Measurements from ENCODE around the gene RASD1.

DNA sequence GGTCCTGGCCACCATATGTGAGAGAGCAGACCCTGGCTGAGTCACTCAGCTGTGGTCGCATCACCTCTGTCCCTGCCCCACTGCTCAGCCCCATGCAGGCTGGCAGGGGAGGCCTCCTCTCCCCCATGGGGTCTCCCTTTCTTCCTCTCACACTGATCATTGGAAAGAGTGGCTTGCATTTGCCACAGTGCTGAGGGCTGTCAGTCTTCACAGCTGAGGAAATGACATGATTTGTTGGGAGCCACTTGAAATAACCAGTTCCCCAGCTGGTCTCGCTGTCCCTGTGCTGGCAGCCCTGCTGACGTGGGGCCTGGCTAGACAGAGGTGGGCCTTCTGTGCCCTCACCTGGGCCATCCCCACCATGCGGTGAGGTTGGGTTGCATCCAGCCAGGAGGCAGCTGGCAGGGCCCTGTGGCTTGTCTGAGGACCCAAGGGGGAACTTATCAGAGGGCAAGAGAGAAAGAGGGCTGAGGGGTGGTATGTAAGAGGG is 49.5 kb downstream of the RASD1 start:
- TF ChIP-seq RAD21 (IDR thresholded peaks at IDR 0.05; ENCODE audit: low read length) (no peak), POLR2A (IDR thresholded peaks at IDR 0.05; ENCODE audit: low read depth, low read length) (no peak), CEBPB (IDR thresholded peaks at IDR 0.05; ENCODE audit: low read depth, low read length) (no peak), RCOR1 (IDR thresholded peaks at IDR 0.05; ENCODE audit: insufficient replicate concordance, low read length) (no peak), RFX5 (IDR thresholded peaks at IDR 0.05; ENCODE audit: low read depth, low read length) (no peak), MXI1 (IDR thresholded peaks at IDR 0.05; ENCODE audit: borderline replicate concordance, low read depth, low read length) (no peak), SMC3 (IDR thresholded peaks at IDR 0.05; ENCODE audit: low read depth, low read length) (no peak), FOS (IDR thresholded peaks at IDR 0.05; ENCODE audit: low read depth, low read length) (no peak), CHD1 (IDR thresholded peaks at IDR 0.05; ENCODE audit: low read depth, low read length) (no peak), MAZ (IDR thresholded peaks at IDR 0.05; ENCODE audit: borderline replicate concordance, low read depth, low read length) (no peak), BHLHE40 (IDR thresholded peaks at IDR 0.05; ENCODE audit: low read depth, low read length) (no peak)
- TF ChIP-seq, protein P1, sequence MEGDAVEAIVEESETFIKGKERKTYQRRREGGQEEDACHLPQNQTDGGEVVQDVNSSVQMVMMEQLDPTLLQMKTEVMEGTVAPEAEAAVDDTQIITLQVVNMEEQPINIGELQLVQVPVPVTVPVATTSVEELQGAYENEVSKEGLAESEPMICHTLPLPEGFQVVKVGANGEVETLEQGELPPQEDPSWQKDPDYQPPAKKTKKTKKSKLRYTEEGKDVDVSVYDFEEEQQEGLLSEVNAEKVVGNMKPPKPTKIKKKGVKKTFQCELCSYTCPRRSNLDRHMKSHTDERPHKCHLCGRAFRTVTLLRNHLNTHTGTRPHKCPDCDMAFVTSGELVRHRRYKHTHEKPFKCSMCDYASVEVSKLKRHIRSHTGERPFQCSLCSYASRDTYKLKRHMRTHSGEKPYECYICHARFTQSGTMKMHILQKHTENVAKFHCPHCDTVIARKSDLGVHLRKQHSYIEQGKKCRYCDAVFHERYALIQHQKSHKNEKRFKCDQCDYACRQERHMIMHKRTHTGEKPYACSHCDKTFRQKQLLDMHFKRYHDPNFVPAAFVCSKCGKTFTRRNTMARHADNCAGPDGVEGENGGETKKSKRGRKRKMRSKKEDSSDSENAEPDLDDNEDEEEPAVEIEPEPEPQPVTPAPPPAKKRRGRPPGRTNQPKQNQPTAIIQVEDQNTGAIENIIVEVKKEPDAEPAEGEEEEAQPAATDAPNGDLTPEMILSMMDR (conservative IDR thresholded peaks at IDR 0.05; ENCODE audit: low read depth, low read length) = no peak
- TF ChIP-seq, protein P2, sequence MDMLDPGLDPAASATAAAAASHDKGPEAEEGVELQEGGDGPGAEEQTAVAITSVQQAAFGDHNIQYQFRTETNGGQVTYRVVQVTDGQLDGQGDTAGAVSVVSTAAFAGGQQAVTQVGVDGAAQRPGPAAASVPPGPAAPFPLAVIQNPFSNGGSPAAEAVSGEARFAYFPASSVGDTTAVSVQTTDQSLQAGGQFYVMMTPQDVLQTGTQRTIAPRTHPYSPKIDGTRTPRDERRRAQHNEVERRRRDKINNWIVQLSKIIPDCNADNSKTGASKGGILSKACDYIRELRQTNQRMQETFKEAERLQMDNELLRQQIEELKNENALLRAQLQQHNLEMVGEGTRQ (IDR thresholded peaks at IDR 0.05; ENCODE audit: low read depth, low read length) = no peak
- TF ChIP-seq, protein P3, sequence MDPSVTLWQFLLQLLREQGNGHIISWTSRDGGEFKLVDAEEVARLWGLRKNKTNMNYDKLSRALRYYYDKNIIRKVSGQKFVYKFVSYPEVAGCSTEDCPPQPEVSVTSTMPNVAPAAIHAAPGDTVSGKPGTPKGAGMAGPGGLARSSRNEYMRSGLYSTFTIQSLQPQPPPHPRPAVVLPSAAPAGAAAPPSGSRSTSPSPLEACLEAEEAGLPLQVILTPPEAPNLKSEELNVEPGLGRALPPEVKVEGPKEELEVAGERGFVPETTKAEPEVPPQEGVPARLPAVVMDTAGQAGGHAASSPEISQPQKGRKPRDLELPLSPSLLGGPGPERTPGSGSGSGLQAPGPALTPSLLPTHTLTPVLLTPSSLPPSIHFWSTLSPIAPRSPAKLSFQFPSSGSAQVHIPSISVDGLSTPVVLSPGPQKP (IDR thresholded peaks at IDR 0.05; ENCODE audit: borderline replicate concordance, low read depth, low read length) = no peak
